ENCODE data around the gene ANGPTL8.

ANGPTL8 gene

DNA sequence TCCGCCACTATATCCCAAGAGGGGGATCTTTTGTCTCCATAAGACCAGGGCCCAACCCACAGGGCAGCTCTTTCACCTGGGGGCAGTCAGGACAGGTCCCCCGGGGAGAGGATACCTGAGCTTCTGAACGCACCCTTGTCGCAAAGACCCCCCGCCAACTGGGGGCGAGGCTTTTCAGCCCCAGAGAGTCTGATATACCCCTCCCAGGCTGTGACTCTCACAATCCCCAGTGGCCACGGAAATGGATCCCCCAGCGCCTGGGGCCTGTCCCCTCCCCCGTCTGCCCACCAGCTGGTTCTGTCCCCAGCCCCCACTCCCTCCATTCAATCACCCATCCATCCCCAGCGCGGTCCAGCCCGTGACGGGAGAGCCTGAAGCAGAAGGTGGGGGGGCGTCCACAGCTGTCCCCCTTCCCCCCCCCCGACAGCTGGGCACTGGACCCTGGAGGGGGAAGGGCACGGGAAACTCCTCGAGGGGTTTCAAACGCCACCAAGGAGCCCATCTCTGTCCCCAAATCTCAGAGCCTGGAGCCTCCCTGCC lies 22.1 kb downstream of the ANGPTL8 start:
- DNase-seq (ENCODE audit: low spot score) = no peak

DNA sequence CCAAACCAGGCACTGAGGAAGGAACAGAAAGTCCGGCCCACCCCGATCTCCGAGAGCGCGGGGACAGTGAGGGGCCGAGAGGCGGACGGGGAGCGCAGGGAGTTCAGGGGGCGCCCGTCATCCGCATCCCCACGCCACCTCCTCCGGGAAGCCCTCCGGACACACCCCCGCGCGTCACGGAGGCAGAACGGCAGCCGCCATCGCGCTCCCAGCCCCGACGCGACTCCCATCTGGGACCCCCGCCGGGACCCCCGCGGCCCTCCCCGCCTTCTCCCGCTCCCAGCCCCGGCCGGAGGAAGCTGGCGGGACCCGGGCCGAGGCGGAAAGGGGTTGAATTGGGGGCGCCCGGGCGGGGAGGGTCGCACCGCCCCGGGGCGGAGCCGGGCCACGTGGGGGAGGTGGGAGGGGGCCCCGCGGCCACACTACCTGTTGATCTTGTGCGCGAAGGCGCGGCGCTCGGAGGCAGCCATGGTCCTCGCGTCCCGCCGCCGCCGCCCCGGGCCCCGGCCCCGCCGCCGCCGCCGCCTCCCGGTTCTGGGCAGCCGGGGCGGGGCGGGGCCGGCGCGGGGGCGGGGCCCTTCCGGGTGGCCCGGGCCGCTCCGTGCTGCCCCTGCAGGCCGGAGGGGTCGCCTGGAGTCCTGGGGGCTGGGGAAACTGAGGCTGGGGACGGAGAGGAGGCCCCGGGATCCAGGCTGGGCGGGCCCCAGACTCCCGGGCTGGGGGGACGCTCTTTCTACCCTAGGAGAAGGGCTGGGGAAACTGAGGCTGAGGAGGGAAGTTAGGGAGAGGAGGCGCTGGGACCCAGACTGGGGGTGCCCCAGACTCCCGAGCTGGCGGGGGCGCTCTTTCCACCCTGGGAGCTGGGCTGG lies 22.8 kb downstream of the ANGPTL8 start, which contains the start of gene DOCK6:
Gene DOCK6, minus strand, starts transcription at position 554 of the 869 bp plus-strand sequence. Its CDS starts 84 bp downstream, at position 470.
- DNase-seq (ENCODE audit: low spot score) = no peak

DNA sequence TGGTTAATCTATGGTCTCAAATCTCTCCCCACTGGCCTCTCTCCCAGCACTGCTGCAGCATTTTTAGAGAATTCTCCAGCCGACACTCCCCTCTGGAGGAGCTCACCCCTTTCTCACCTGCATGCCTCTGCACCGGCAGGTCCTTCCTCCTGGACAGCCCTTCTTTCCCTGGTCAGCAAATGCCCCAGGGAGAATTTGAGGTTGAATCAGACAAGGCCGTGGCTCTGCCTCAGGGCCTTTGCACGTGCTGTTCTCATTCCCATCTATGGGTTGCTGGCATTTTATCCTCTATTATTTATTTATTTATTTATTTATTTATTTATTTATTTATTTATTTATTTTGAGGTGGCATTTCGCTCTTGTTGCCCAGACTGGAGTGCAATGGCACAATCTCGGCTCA lies 24.3 kb downstream of the ANGPTL8 start:
- DNase-seq (ENCODE audit: low spot score) = no peak

DNA sequence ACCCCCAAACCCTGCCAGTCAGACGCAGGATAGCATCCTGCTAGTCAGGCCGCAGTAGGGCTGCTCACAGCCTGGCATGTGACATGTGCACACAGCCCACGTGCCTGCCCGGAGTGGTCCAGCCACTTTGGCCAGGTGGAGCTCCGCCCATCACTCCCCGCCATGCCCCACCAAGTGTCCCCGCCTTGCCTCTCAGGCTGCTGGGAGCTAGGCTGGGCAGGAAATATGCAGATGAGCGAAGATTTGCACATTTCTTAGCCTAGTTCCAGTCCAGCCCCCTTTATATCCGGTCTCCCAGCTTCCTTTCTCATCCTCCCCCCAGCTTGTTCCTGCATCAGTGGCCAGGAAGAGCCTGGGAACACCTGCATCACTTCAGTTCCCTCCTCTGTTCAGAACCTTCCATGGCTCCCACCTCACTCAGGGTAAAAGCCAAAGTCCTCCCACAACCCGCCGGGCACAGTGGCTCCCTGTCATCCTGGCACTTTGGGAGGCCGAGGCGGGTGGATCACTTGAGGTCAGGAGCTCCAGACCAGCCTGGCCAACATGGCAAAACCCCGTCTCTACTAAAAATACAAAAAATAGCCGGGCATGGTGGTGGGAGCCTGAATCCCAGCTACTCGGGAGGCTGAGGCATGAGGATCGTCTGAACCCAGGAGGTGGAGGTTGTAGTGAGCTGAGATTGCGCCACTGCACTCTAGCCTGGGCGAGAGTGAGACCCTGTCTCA lies 25.2 kb downstream of the ANGPTL8 start:
- no peak for DNase-seq (ENCODE audit: low spot score)

DNA sequence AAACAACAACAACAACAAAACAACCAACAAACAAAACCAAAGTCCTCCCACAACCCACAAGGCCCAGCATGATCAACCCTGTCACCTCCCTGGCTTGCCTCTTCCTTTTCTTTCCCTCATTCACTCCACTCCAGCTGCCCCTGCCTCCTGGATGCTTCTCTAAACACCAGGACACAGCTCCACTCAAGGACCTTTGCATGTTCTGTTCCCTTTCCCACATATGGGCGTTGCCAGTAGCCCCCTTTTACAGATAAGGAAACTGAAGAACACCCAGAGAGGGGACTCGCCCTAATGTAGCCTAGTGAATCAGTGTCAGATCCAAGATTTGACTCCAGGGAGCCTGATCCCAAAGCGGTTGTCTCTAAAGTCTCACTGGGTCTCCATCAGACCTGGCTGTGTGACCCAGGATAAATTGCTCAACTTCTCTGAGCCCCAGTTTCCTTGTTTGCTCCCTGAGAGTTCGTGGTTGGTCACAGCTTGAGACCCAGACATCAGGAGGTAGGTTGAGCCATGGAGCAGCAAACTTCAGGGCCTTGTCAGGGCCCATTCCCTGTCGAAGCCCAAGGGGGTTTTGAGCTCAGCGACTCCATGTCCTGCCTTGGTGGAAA lies 25.9 kb downstream of the ANGPTL8 start:
- no peak for DNase-seq (ENCODE audit: low spot score)

DNA sequence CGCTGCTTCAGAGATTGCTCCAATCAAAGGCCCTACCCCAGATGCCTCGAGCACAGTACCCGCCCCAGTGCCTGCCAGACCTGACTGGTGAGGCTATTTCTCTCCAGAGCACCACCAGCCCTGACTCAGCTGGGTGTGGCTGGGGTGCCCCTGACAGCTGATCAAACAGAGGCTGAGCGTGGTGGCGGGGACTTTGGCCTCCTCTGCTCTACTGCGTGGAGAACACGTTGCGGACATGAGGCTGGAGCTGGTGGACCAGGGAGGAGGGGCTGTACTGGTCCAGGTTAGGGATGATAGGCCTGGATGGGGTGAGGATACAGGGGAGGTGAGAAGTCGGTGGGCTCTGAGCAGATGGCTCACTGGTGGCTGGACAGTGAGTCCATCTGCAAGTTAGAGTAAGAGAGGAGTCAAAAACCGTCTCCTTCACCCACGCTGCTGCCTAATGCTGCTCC lies 26.4 kb downstream of the ANGPTL8 start:
- DNase-seq (ENCODE audit: low spot score) = no peak

DNA sequence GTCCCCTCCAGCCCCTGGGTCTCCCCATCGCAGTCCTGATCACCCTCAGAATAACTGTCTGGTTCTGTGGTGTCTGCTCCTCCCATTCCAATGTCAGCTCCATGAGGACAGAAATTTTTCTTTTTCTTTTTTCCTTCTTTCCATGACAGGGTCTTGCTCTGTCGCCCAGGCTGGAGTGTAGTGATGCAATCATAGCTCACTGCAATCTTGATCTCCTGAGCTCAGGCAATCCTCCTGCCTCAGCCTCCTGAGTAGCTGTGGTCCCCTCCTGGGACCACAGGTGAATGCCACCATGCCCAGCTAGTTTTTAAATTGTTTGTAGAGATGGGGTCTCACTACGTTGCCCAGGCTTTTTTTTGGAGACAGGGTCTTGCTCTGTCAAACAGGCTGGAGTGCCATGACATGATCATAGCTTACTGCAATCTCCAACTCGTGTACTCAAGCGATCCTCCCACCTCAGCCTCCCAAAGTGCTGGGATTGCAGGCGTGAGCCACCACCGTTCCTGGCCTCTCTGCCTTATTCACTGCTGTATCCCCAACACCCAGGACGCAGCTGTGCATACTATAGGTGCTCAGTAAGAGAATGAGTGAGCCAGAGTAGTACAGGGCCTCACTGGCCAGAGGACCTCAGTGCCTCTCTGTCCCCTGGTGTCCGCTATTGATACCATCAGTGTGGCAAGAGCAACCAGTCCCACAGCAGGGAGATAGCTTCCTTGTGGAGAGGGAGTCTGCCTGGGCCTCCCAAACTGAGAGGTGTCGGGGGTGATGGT lies 28.1 kb downstream of the ANGPTL8 start:
- DNase-seq (ENCODE audit: low spot score) = no peak

DNA sequence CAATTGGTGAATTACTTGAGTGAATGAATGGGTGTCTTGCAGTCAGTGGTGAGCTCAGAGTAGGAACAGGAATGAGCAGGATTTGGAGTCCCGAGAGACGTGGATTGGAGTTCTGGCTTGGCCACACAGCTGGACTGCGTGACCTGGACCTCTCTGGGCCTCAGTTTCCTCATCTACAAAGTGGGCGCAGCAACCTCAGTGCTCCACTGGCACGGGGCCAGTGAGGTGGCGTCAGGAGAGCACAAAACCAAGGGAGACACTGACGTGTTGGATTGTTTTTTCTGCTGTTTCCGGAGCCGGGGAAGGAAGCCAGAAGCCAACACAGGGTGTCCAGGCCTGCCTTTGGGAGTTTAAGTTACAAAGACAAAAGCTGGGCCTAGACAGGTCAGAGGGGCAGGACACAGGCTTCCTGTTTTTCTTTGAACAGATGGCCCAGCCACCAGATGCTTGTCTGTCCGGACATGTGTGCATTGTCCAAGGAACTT lies 29.4 kb downstream of the ANGPTL8 start:
- DNase-seq (ENCODE audit: low spot score) = no peak

DNA sequence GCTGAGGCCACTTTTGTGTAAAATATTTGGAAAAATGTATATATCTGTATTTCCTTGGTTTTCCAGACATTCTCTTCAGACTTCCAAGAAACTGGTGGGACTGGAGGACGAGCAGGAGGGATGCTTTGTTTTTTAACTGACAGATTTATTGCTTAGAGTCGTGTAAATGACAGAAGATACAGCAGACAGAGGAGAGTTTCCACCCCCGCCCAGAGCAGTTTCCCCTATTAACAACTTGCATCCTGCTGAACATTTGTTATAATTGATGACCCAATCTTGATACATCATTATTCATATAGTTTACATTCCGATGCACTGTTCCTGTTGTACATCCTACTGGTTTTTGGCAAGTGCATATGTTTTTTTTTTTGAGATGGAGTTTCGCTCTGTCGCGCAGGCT lies 30.0 kb downstream of the ANGPTL8 start:
- DNase-seq (ENCODE audit: low spot score) = no peak

DNA sequence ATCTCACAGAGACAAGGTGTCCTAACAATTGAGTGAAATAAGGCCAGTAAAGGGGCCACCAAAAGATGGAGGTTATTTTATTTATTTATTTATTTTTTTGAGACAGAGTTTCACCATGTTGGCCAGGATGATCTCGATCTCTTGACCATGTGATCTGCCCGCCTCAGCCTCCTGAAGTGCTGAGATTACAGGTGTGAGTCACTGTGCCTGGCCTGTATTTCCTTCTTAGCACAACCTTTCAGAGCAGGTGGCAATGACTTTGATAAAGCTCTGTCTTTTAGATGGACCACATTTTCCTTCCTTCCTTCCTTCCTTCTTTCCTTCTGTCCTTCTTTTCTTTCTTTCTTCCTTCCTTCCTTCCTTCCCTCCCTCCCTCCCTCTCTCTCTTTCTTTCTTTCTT lies 33.9 kb downstream of the ANGPTL8 start:
- no peak for DNase-seq (ENCODE audit: low spot score)

DNA sequence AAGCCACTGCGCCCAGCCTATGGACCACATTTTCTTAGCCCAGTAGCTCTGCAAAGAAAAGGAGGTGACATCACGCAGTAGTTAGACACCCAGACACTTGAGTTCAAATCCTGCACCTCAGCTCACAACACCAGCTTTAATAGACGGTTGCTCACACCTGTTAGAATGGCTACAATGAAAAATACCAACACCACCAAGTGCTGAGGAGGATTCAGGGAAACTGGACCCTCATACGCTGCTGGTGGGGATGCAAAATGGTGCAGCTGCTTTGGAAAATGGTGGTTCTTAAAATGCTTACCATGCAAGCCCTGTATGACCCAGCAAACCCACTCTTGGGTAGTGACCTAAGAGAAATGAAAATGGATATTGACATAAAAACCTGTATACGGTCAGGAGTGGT lies 34.6 kb downstream of the ANGPTL8 start:
- no peak for DNase-seq (ENCODE audit: low spot score)

DNA sequence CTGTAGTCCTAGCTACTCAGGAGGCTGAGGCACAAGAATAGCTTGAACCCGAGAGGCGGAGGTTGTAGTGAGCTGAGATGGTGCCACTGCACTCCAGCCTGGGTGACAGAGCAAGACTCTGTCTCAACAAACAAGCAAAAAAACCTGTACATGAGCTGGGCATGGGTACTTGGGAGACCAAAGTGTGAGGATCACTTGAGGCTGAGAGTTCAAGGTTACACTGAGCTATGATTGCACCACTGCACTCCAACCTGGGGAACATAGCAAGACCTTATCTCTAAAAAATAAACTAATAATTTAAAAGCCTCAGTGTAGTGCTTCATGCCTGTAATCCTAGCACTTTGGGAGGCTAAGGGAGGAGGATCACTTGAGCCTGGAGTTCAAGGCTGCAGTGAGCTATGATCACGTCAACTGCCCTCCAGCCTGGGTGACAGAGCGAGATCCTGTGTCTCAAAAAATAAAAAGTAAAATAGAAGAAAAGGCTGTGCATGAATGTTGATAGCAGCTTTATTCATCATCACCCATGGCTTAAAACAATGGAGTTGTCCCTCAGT lies 35.2 kb downstream of the ANGPTL8 start:
- no peak for DNase-seq (ENCODE audit: low spot score)

DNA sequence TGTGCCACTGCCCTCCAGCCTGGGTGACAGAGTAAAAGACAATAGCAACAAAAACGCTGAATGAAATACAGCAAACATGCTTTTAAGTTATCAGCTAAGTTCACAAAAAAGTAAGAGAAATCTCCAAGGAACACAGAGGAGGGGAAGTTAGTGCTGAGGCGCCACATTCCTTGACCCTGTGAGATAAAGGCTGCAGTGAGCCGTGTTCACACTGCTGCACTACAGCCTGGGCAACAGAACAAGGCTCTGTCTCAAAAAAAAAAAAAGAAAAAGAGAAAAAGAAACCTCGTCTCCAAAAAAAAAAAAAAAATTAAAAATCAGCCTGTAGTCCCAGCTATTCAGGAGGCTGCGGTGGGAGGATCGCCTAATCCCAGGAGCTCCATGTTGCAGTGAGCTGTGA lies 39.3 kb downstream of the ANGPTL8 start:
- no peak for DNase-seq (ENCODE audit: low spot score)

DNA sequence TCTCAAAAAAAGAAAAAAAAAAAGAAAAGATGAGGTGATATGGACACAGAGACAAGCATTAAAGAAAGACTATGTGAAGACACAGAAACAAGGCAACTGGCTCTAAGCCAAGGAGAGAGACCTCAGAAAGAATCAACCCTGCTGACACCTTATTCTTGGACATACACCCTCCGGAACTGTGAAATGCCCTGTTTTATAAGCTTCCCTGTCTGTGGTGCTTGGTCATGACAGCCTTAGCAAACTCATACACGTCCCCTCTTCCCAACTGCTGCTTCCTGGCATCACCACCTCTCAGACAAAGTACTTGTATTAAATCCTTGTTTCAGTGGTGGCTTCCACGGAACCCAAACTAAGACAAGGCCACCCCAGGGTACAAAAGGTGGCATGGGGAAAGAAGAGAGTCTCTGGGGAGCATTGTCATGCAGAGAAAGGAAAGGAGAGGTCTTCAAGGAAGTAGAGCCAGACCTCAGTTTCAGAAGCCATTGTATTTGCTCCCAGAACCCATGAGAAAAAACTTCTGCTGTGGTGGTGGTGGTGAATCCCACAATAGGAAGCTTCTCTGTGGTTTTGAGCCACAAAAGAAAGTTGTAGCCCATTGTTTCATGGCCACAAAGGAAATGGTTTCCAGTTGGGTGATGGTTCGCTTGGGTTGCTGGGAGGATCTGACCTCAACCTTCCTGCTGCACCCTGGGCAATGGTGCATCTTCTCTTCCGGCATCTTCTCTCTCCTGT lies 40.3 kb downstream of the ANGPTL8 start:
- DNase-seq (ENCODE audit: low spot score) = no peak

DNA sequence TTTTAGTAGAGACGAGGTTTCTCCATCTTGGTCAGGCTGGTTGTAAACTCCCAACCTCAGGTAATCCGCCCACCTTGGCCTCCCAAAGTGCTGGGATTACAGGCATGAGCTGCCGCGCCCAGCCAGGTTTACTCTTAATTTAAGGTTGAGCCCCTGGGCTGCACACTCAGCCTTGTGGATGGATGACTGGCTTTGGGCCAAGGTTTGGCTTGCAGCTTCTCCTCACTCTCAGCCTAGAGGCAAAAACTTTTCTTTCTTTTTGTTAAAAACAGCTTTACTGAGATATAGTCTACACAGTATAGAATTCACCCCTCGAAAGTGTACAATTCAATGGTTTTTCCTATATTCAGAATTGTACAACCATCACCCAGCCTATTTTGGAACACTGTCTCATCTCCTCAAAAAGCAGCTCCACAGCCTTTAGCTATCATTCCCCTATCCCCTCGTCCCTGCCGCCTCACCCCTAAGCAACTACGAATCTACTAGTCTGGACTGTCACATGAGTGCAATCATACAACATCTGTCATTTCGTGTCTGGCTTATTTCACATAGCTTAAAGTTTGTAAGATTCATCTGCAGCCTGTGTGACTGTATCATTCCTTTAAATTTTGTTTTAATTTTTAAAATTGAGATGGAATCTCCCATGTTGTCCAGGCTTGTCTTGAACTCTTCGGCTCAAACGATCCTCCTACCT lies 42.1 kb downstream of the ANGPTL8 start:
- DNase-seq (ENCODE audit: low spot score) = no peak

DNA sequence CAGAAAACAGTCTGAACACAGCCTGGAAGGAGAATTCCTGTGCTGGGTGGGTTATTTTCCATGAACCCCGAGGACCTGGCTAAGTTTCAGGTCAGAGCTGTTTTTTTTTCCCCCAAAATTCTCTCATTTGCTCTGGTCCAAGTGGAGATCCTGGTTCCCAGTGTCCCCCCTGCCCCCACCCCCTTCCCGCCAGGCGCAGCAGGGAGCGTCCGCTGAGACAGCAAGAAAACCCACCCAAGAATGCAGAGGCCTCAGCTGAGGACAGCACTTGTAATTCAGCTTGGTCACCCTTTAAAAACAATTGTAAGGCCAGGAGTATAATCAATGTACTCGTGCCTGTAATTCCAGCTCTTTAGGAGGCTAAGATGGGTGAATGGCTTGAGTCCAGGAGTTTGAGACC lies 45.1 kb downstream of the ANGPTL8 start:
- no peak for DNase-seq (ENCODE audit: low spot score)

DNA sequence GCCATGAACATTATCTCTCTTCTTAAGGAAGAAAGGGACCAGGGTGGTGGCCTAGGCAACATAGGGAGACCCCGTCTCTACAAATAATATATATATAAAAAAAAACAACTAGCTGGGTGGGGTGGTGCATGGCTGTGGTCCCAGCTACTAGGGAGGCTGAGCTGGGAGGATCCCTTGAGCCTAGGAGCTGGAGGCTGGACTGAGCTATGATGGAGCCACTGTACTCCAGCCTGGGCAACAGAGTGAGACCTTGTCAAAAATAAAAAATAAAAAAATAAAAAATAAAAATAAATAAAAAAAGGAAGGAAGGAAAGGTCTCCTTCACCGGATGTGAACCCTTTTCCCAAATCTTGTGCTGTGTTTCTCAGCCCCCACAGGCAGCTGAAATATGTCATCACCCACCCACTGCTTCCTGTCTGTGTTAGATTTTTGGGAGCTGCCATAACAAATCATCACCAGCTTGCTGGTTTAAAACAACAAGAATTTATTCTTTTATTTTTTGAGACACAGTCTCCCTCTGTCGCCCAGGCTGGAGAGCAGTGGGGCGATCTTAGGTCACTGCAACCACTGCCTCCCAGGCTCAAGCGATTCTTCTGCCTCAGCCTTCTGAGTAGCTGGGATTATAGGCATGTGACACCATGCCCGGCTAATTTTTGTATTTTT lies 47.0 kb downstream of the ANGPTL8 start:
- DNase-seq (ENCODE audit: low spot score) = peak; percentile 50

DNA sequence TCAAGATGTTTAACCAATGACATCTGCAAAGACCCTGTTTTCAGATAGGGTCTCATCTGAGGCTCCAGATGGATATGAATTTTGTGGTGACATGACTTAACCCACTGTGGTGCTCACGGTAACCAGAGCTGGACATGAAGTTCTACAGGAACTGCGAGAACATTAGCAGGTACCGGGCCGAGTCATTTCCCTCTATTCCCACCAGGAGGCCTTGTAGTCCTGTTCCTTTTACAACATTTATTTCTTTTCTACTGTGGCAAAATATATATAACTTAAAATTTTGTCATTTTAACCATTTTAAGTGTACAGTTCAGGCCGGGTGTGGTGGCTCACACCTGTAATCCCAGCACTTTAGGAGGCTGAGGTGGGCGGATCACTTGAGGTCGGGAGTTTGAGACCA lies 48.9 kb downstream of the ANGPTL8 start:
- no peak for DNase-seq (ENCODE audit: low spot score)

DNA sequence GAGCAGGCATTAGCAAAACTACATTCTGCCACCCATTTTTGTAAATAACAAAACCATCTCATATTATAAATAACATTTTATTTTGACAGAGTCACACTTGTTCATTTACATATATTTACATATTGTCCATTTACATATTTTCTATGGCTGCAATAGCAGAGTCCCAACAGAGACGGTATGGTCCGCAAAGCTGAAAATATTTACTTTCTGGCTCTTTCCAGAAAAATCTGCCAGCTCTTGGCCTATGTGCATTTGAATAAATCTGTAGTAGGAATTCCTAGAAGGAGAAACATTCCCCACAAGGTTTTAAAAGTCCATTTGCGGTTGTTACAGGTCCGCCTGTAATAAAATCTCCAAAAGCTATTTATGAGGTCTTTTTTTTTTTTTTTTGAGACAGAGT lies 50.8 kb downstream of the ANGPTL8 start:
- no peak for DNase-seq (ENCODE audit: low spot score)
